C4-2B (cell line): ENCODE measurements around the gene NLGN4X.
"Not testable (repeated sequence)": the region's sequence is repeated elsewhere in the genome, so short reads cannot be mapped to it uniquely, and the experiment has no call there.

Source experiments
- H3K27ac ChIP-seq: fragments of 450-650 bp; 2 replicates; pipeline ENCODE4 v1.5.1; 2017
- CTCF ChIP-seq: fragments of 450-650 bp; conservative IDR thresholded peaks from 2 replicates; pipeline ENCODE4 v1.5.1; 2017; ENCODE audit warnings: mild to moderate bottlenecking
- ZFX ChIP-seq: fragments of 450-650 bp; IDR thresholded peaks from 2 replicates; pipeline ENCODE4 v1.6.1; 2017

The NLGN4X gene

DNA sequence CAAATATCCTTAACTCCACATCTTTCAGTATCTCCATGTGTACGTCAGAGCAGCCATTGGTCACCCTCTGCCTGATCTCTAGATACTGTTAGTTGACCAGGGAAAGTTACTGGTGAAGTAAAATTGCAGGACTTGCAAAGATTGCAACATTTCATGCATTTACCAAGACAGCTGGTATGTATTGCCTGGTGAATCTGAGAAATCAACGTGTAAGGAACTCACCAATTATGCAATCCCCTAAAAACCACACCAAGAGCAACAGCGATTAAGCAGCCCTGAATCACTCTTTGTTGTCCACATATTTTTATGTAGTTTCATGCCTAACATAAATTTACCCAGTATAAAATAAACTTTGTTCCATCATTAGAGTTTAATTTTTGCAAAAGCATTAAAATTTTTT lies 271.2 kb downstream of the NLGN4X start:
- TF ChIP-seq CTCF: no peak
- no peak for TF ChIP-seq ZFX
- no peak overlapping the region for H3K27ac ChIP-seq

- TF ChIP-seq CTCF (no peak), ZFX (no peak)
- no peak overlapping the region for H3K27ac ChIP-seq
Measured at GRCh38 chrX:5936438-5936837, 292.2 kb downstream of the NLGN4X start.

GRCh38 chrX:5928224-5928623 lies 300.4 kb downstream of the NLGN4X start:
- TF ChIP-seq ZFX (no peak), CTCF (no peak)
- H3K27ac ChIP-seq: no peak overlapping the region

DNA sequence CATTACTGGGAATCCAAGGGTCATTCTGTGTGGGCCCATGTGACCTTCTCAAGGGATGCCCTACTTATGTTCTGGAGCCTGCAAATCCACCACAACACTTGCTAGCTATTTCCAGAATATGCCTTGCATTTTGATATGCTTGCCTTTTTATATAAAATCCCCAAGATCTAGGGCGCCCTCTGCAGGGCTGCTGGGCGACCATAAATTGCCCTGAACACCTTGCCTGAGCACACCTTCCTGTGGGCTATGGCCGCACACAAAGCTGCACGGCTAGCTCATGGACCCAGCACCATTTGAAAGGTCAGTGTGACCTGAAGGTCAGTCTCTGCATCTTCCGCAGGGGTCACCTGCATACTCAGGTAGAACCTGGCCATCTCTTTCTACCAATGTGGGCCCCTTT lies 311.7 kb downstream of the NLGN4X start:
- no peak overlapping the region for H3K27ac ChIP-seq
- TF ChIP-seq CTCF (peak; percentile 21; the same call in 1 of the 2 replicates), ZFX (no peak)

- no peak for TF ChIP-seq ZFX
- TF ChIP-seq CTCF: no peak
- no peak overlapping the region for H3K27ac ChIP-seq
Measured at GRCh38 chrX:5915783-5916182, 312.9 kb downstream of the NLGN4X start.

- no peak for TF ChIP-seq CTCF
- no peak for TF ChIP-seq ZFX
- H3K27ac ChIP-seq: no peak overlapping the region
Measured at GRCh38 chrX:5907207-5907606, 321.5 kb downstream of the NLGN4X start.

DNA sequence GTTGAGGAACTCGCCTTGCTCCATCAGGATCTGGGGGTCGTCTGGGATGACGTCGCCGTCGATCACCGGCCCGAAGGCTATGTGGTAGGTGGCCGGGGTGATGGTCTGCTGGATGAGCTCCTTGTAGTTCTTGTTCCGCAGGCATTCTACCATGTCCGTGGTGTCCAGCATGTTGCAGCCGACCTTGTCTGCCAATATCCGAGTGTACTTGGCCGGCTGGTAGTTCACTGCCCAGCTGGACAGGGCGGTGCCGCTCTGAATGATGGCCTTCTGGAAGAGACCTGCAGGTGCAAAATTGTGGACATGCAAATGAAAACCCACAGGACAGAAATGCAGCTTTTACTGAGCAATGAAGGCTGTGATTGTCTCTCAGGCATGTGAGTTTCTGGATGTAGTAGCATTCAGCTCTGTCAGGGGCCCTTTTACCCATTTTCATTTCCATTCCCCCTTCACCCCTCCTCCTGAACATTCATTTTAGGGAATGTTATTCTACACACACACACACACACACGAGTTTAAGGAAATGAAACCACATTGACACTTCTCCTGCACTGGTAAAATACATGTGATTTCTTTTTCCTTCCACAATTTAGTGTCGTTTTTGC lies 325.0 kb downstream of the NLGN4X start:
- not testable (repeated sequence) for H3K27ac ChIP-seq

DNA sequence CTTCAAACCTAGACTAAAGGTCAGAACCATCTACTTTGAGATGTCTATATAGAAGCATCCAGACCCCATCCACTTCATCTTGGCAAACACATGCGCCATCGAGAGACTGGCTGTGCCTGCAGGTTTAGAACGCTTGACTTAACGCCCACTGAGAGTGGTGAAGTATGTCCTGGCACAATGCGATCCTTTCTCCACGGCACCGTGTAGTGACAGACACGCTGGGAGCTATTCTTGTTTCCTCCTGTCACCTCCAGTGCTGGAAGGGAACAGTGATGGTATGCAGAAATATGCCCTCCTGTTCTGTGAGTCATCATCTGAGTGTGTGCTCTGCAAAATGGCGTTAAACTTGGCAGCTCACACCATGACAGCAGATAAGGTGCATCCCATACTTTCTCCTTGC lies 330.2 kb downstream of the NLGN4X start:
- no peak overlapping the region for H3K27ac ChIP-seq
- no peak for TF ChIP-seq CTCF
- TF ChIP-seq ZFX: no peak
